ENCODE results near the gene TMEM45B. TPM values are rescaled to one million over a fixed set of nuclear protein-coding genes. Genes with fewer than 3 reads are reported as not detected.
"Not testable (repeated sequence)": the region's sequence is repeated elsewhere in the genome, so short reads cannot be mapped to it uniquely, and the experiment has no call there.

Gene TMEM45B
- total and polyA plus RNA-seq, 2 experiments from 2014 or later = 0.11 to 0.38 TPM

GRCh38 chr11:129817534-129818051 lies 1.9 kb downstream of the TMEM45B start:
- Mint-ChIP-seq H3K27me3 (ENCODE audit: insufficient read depth, low read depth, poor library complexity) (peaks cover 41% of the 10 kb centered on the region), H3K36me3 (ENCODE audit: low read depth) (peaks cover 3% of the 10 kb centered on the region; the same call in 1 of the 3 replicates), H3K27ac (no peak overlapping the region), H3K4me1 (no peaks in the 10 kb centered on the region), H3K9me3 (peaks cover 11% of the 10 kb centered on the region; the same call in 2 of the 3 replicates), H3K4me3 (no peak overlapping the region)
- Histone ChIP-seq H2AFZ (no peak overlapping the region), H3K36me3 (ENCODE audit: insufficient read depth) (no peaks in the 10 kb centered on the region), H3F3A (replicated peaks; ENCODE audit: low read depth) (no peaks in the 10 kb centered on the region), H3K27me3 (ENCODE audit: insufficient read depth) (peaks cover 47% of the 10 kb centered on the region), H3K4me2 (no peak overlapping the region), H3K79me2 (replicated peaks; ENCODE audit: insufficient read depth) (no peaks in the 10 kb centered on the region), H4K20me1 (replicated peaks; ENCODE audit: insufficient read depth) (no peaks in the 10 kb centered on the region), H3K4me1 (ENCODE audit: insufficient read depth) (no peaks in the 10 kb centered on the region), H3K9me2 (ENCODE audit: insufficient read depth) (no peaks in the 10 kb centered on the region), H3K27ac (ENCODE audit: low read depth) (no peak overlapping the region), H3K4me3 (no peak overlapping the region)
- no peak for DNase-seq (ENCODE audit: low spot score)
- TF ChIP-seq ETS1 (IDR thresholded peaks at IDR 0.05) = no peak
- no peak for TF ChIP-seq STAT1 (IDR thresholded peaks at IDR 0.05; ENCODE audit: unreplicated experiment)
- TF ChIP-seq NANOG (IDR thresholded peaks at IDR 0.05; ENCODE audit: borderline replicate concordance) = no peak
- TF ChIP-seq ZNF462 (CRISPR knock-in tag; IDR thresholded peaks at IDR 0.05) = no peak
- no peak for TF ChIP-seq EZH2phosphoT487 (IDR thresholded peaks at IDR 0.05; ENCODE audit: unreplicated experiment)
- TF ChIP-seq JUNB (IDR thresholded peaks at IDR 0.05; ENCODE audit: unreplicated experiment) = no peak
- TF ChIP-seq CREB1 (CRISPR knock-in tag; IDR thresholded peaks at IDR 0.05; ENCODE audit: low read depth) = no peak
- no peak for TF ChIP-seq EZH2 (IDR thresholded peaks at IDR 0.05; ENCODE audit: low read depth, unreplicated experiment)
- no peak for TF ChIP-seq POLR2AphosphoS5 (IDR thresholded peaks at IDR 0.05; ENCODE audit: low read depth)
- no peak for ATAC-seq

DNA sequence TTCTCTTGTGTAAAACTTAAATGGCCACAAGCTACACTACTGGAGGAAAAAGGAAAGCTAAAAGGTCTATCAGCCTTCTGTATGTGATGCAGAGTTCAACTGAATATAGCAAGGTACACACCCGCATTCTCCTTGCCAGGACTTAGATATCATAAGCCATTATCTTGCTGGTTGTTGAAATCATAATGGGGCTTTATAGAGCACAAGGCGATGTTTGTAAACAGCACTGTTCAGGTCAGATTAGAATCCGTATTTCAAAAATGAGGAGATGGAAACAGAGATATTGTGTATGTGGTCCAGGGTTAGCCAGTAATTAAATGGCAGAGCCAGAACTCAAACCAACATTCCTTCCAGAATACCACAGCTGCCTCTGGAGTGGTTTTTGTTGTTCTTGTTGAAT lies 2.6 kb downstream of the TMEM45B start:
- H3K4me1 Mint-ChIP-seq; H3K36me3 Mint-ChIP-seq (ENCODE audit: low read depth); H3K27ac Mint-ChIP-seq; H3K79me2 ChIP-seq (replicated peaks; ENCODE audit: insufficient read depth); H3K4me3 Mint-ChIP-seq; H3K4me3 ChIP-seq; DNase-seq (ENCODE audit: low spot score); H3K4me1 ChIP-seq (ENCODE audit: insufficient read depth); H4K20me1 ChIP-seq (replicated peaks; ENCODE audit: insufficient read depth); H3K9me2 ChIP-seq (ENCODE audit: insufficient read depth); H3K36me3 ChIP-seq (ENCODE audit: insufficient read depth); H3F3A ChIP-seq (replicated peaks; ENCODE audit: low read depth); H3K27ac ChIP-seq (ENCODE audit: low read depth); H2AFZ ChIP-seq; ATAC-seq; H3K4me2 ChIP-seq: not testable (repeated sequence)
- Mint-ChIP-seq H3K9me3 (peaks cover 11% of the 10 kb centered on the region; the same call in 2 of the 3 replicates), H3K27me3 (ENCODE audit: insufficient read depth, low read depth, poor library complexity) (peaks cover 40% of the 10 kb centered on the region)
- peaks cover 47% of the 10 kb centered on the region for H3K27me3 ChIP-seq (ENCODE audit: insufficient read depth)

Data from GM23338 (cell line).